Stimulated activated CD8-positive, alpha-beta memory T cell treated with anti-CD3 and anti-CD28 coated beads, Interleukin-7, amount 100 ng/mL, for 24 hours (primary cell): Measurements from ENCODE around the gene RGPD6.
"Not testable (repeated sequence)": the region's sequence is repeated elsewhere in the genome, so short reads cannot be mapped to it uniquely, and the experiment has no call there.

Source experiments
- DNase-seq: peaks from one replicate; pipeline ENCODE4 v3.0.0-alpha.2; 2020; ENCODE audit warnings: low read depth

Gene RGPD6

DNA sequence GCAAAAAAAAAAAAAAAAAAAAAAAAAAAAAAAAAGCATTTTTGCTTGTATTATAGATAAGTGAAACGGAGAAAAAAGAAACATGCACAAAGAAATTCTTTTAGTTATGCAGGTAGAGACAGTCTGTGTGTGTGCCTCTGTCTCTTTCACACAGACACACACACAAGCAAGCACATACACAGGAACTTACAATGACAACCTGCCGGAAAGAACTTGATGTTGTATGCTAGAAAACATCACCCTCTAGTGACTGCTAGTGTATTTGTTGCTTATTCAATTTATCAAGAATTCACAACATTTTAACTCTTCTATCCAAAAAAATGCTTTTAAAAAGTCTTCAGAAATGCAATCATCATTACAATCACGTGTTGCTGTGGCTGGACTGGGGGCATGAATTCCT is 95.8 kb downstream of the RGPD6 start:
- DNase-seq, result not testable (repeated sequence)

DNA sequence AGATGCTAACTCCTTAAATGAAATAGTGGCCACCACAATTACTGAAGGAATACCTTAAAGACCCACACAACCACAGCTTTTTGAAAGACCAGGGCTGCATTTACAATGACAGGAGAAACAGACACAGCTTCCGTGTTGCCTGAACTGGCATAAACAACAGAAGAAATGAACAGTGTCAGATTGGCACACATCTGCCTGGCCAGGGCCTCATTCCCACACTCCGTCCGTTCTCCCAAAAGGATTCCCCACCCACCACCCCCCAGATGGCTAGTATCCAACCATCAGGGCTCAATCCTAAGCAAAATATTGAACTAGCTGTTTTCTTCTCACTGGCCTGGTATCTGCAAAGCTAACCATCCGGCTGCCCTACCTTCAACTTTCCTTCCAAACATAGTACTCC is 96.9 kb downstream of the RGPD6 start:
- not testable (repeated sequence) for DNase-seq

DNA sequence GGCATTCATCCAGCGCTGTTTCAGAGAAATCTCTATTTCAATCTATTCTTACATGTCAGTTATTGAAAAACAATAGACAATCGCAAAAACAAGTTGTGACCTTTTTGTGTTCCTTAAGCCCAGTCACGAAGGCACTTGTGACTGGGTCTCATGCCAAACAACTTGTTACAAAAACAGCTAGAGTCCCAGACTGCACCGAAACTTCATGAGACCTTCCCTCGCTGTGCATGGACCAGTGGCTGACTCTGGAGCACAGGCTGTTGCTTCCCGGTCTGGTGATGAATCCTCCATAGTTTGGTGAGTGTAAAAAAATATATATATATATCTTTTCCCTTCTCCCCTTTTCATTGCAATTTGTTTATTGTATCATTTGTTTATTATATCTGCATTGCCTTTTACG is 99.7 kb downstream of the RGPD6 start:
- not testable (repeated sequence) for DNase-seq

- DNase-seq, result not testable (repeated sequence)
These were observed 100.1 kb downstream of the RGPD6 start for GRCh38 chr2:110476952-110477351.

GRCh38 chr2:110475627-110476359 is 101.2 kb downstream of the RGPD6 start:
- not testable (repeated sequence) for DNase-seq

- DNase-seq, result not testable (repeated sequence)
These were observed 102.1 kb downstream of the RGPD6 start for GRCh38 chr2:110474898-110475297.

DNA sequence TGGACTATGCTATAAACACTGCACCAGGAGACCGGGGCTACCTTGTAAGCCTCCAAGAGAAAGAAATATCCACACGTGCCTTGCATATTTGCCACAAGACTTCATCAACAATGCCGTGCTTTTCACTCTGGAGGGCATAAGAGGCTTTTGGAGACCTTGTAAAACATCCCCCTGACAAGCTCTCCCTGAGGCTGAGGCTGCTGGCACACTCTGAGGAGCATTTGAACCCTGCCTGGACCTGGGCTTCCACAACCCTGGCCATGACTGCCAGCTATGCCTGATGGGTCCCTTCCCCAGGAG is 104.0 kb downstream of the RGPD6 start:
- not testable (repeated sequence) for DNase-seq

GRCh38 chr2:110472171-110473058 is 104.6 kb downstream of the RGPD6 start, which contains the start of gene LIMS4:
TSS of gene LIMS4 (minus strand) at chr2:110472816. CDS start at chr2:110472778, 38 bp downstream.
- DNase-seq, result not testable (repeated sequence)

- DNase-seq, result not testable (repeated sequence)
These were observed 108.1 kb downstream of the RGPD6 start for GRCh38 chr2:110468921-110469320.

DNA sequence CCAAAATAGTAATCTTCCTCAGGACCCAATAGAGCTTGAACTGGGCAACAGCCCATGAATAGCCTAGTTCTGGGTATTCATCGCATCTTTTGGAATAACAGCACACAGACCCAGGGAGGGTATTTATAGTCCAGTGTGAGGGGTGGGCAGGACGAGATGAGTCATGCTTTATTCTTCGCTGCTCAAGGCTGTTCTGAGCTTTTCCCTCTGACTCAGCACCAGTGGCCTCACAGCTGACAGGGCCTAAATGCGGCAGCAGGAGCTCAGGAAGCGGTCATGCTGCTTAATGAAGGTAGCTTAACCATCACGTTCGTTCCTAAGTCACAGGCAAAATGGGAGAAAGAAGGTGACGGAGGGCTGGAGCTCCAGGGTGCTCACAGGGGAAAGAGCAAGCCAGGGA is 111.7 kb downstream of the RGPD6 start:
- not testable (repeated sequence) for DNase-seq
